ENCODE measurements around the gene IMP4. TPM values are rescaled to one million over a fixed set of nuclear protein-coding genes. Genes with fewer than 3 reads are reported as not detected.

The IMP4 gene
- total and polyA plus RNA-seq, 2 donors (not counting 1 experiment from before 2014, with no cell fraction given), result 102 to 164 TPM

DNA sequence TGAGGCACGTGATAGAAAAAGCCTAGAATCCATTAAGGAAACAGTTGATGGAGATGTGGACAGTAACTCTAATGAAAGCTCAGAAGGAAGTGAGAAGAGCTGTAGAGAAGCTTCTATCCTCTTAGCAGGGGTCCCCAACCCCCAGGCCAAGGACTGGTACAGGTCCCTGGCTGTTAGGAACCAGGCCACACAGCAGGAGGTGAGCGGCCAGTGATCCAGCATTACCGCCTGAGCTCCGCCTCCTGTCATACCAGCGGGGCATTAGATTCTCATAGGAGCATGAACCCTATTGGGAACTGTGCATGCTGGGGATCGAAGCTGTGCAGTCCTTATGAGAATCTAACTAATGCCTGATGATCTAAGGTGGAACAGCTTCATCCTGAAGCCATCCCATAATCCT is 8.7 kb upstream of the IMP4 start:
- 96% methylated on average over 5 of the region's 6 CpGs for WGBS (ENCODE audit: insufficient coverage)
- Mint-ChIP-seq H3K9me3 (ENCODE audit: insufficient read depth) (no peaks in the 10 kb centered on the region), H3K27ac (no peak overlapping the region), H3K4me3 (no peak overlapping the region), H3K4me1 (peaks cover 6% of the 10 kb centered on the region), H3K27me3 (peaks cover 14% of the 10 kb centered on the region)
- H3K4me3 ChIP-seq (ENCODE audit: control extremely low read depth in 1 of 5, extremely low read depth in 1 of 5, insufficient read depth in 1 of 5, low read depth in 2 of 5, low read length in 4 of 5), result no peak overlapping the region
- CTCF ChIA-PET, result interaction anchor here (0.8 to 8.3 kb wide), 8 partner anchors 9 to 406 kb away, joined by 3 to 145 read pairs (median 4); partner anchors contain the start of genes IMP4, MZT2B and SMPD4
- TF ChIP-seq EZH2 (IDR thresholded peaks at IDR 0.05; ENCODE audit: borderline replicate concordance, insufficient read depth, low read depth, low read length, poor library complexity, severe bottlenecking), result no peak
- TF ChIP-seq, protein P1, sequence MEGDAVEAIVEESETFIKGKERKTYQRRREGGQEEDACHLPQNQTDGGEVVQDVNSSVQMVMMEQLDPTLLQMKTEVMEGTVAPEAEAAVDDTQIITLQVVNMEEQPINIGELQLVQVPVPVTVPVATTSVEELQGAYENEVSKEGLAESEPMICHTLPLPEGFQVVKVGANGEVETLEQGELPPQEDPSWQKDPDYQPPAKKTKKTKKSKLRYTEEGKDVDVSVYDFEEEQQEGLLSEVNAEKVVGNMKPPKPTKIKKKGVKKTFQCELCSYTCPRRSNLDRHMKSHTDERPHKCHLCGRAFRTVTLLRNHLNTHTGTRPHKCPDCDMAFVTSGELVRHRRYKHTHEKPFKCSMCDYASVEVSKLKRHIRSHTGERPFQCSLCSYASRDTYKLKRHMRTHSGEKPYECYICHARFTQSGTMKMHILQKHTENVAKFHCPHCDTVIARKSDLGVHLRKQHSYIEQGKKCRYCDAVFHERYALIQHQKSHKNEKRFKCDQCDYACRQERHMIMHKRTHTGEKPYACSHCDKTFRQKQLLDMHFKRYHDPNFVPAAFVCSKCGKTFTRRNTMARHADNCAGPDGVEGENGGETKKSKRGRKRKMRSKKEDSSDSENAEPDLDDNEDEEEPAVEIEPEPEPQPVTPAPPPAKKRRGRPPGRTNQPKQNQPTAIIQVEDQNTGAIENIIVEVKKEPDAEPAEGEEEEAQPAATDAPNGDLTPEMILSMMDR (IDR thresholded peaks at IDR 0.05), result no peak
- intact Hi-C loops (cut with micrococcal nuclease), result no loop called here
- H3K4me2 ChIP-seq (replicated peaks; ENCODE audit: low read depth, low read length, poor library complexity, severe bottlenecking), result no peak overlapping the region
- no peak for DNase-seq
- ATAC-seq (ENCODE audit: low read depth), result no peak
- POLR2A ChIA-PET, result no interaction called here
- no peaks in the 10 kb centered on the region for H4K20me1 ChIP-seq (ENCODE audit: control insufficient read depth, insufficient read depth, low read length, poor library complexity, severe bottlenecking)
- H3K36me3 ChIP-seq (replicated peaks in 1 of 2; ENCODE audit: control extremely low read depth in 1 of 2, control insufficient read depth in 1 of 2, extremely low read depth in 1 of 2, insufficient read depth in 2 of 2, low read length in 1 of 2), result peaks cover 0 to 14% of the 10 kb centered on the region in 2 experiments
- peaks cover 4 to 7% of the 10 kb centered on the region in 2 donors for H3K4me1 ChIP-seq (ENCODE audit: control insufficient read depth in 2 of 2, insufficient read depth in 2 of 2, low read length in 2 of 2)
- no peak overlapping the region for H3K27ac ChIP-seq (ENCODE audit: low read length in 2 of 2)
- H3K27me3 ChIP-seq (replicated peaks in 1 of 4; ENCODE audit: control extremely low read depth in 1 of 4, control insufficient read depth in 3 of 4, insufficient read depth in 4 of 4, low read length in 3 of 4), result peaks cover 0 to 11% (median 2%) of the 10 kb centered on the region in 4 experiments
- H2AFZ ChIP-seq (ENCODE audit: insufficient read depth, low read depth, low read length, poor library complexity, severe bottlenecking), result no peak overlapping the region
- H3K79me2 ChIP-seq (ENCODE audit: control insufficient read depth, insufficient read depth, low read length), result no peaks in the 10 kb centered on the region
- no peak overlapping the region for H3K9ac ChIP-seq (ENCODE audit: low read length)
- H3K9me3 ChIP-seq (ENCODE audit: control extremely low read depth in 1 of 3, control insufficient read depth in 2 of 3, insufficient read depth in 1 of 3, low read length in 2 of 3), result no peaks in the 10 kb centered on the region

DNA sequence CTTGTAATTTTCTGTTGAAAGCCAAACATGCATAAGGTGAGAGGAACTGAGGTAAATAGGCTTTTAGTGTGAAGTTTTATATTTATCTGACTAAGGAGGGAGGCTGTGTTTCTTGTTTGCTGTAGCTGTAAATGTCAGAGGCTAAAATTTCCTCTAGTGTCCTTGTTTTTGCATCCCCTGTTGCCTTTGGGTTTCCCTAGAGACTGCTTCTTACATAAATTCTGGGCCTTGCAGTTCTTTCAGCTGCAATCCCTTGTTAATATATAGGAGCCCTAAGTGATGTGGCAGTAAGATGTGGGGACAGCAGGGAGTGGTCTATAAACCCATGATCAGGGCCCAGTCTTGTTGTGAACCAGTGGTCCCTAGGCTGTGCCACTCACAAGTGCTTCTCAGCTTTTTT is 7.5 kb upstream of the IMP4 start:
- Histone ChIP-seq H3K9ac (ENCODE audit: low read length) (no peak overlapping the region), H3K27ac (ENCODE audit: low read length in 2 of 2) (no peak overlapping the region), H3K9me3 (ENCODE audit: control extremely low read depth in 1 of 3, control insufficient read depth in 2 of 3, insufficient read depth in 1 of 3, low read length in 2 of 3) (no peaks in the 10 kb centered on the region), H3K27me3 (replicated peaks in 1 of 4; ENCODE audit: control extremely low read depth in 1 of 4, control insufficient read depth in 3 of 4, insufficient read depth in 4 of 4, low read length in 3 of 4) (peaks cover 0 to 11% (median 2%) of the 10 kb centered on the region in 4 experiments), H3K4me3 (ENCODE audit: control extremely low read depth in 1 of 5, extremely low read depth in 1 of 5, insufficient read depth in 1 of 5, low read depth in 2 of 5, low read length in 4 of 5) (no peak overlapping the region), H3K4me2 (replicated peaks; ENCODE audit: low read depth, low read length, poor library complexity, severe bottlenecking) (no peak overlapping the region), H3K36me3 (replicated peaks in 1 of 2; ENCODE audit: control extremely low read depth in 1 of 2, control insufficient read depth in 1 of 2, extremely low read depth in 1 of 2, insufficient read depth in 2 of 2, low read length in 1 of 2) (peaks cover 0 to 24% of the 10 kb centered on the region in 2 experiments), H3K4me1 (ENCODE audit: control insufficient read depth in 2 of 2, insufficient read depth in 2 of 2, low read length in 2 of 2) (peaks cover 4 to 7% of the 10 kb centered on the region in 2 donors), H3K79me2 (ENCODE audit: control insufficient read depth, insufficient read depth, low read length) (no peaks in the 10 kb centered on the region), H2AFZ (ENCODE audit: insufficient read depth, low read depth, low read length, poor library complexity, severe bottlenecking) (no peak overlapping the region), H4K20me1 (ENCODE audit: control insufficient read depth, insufficient read depth, low read length, poor library complexity, severe bottlenecking) (no peaks in the 10 kb centered on the region)
- Mint-ChIP-seq H3K4me1 (peaks cover 8% of the 10 kb centered on the region), H3K27me3 (peaks cover 14% of the 10 kb centered on the region), H3K4me3 (no peak overlapping the region), H3K27ac (no peak overlapping the region), H3K9me3 (ENCODE audit: insufficient read depth) (no peaks in the 10 kb centered on the region)
- TF ChIP-seq, protein P1 (IDR thresholded peaks at IDR 0.05), result no peak
- TF ChIP-seq EZH2 (IDR thresholded peaks at IDR 0.05; ENCODE audit: borderline replicate concordance, insufficient read depth, low read depth, low read length, poor library complexity, severe bottlenecking), result no peak
- no peak for DNase-seq
- ATAC-seq (ENCODE audit: low read depth), result no peak
- intact Hi-C loops (cut with micrococcal nuclease), result no loop called here
- ChIA-PET CTCF (interaction anchor here (0.9 to 8.3 kb wide), 4 partner anchors 36 to 398 kb away, joined by 3 to 145 read pairs (median 10); partner anchors contain the start of genes MZT2B and SMPD4), POLR2A (no interaction called here)

All from B cell (primary cell).